ENCODE measurements around the gene MTERF2. TPM values are rescaled to one million over a fixed set of nuclear protein-coding genes. Genes with fewer than 3 reads are reported as not detected.

Gene MTERF2
- total and polyA plus RNA-seq, 2 experiments from 2014 or later, result 16.7 to 20.6 TPM

- Histone ChIP-seq H3K27me3 (no peaks in the 10 kb centered on the region), H3K4me1 (ENCODE audit: insufficient read depth) (no peaks in the 10 kb centered on the region), H3K9me2 (replicated peaks; ENCODE audit: insufficient read depth) (no peaks in the 10 kb centered on the region), H3K27ac (no peak overlapping the region), H3K9me3 (ENCODE audit: low read depth) (no peaks in the 10 kb centered on the region), H3K4me2 (no peak overlapping the region), H3K36me3 (replicated peaks; ENCODE audit: insufficient read depth, low read depth) (no peaks in the 10 kb centered on the region), H4K20me1 (ENCODE audit: insufficient read depth, poor library complexity, severe bottlenecking) (no peaks in the 10 kb centered on the region), H3K4me3 (no peak overlapping the region), H2AFZ (no peak overlapping the region), H3K79me2 (no peaks in the 10 kb centered on the region)
- TF ChIP-seq CTCF (IDR thresholded peaks at IDR 0.05; ENCODE audit: poor library complexity), result no peak
- no peak for DNase-seq (ENCODE audit: low spot score)
- 94% methylated on average over 4 of the region's 4 CpGs for WGBS (ENCODE audit: low lambda C conversion rate, missing lambda C conversion rate)
Observed at GRCh38 chr12:107017042-107017441, 30.1 kb upstream of the MTERF2 start.

- Histone ChIP-seq H3K9me3 (ENCODE audit: low read depth) (no peaks in the 10 kb centered on the region), H4K20me1 (ENCODE audit: insufficient read depth, poor library complexity, severe bottlenecking) (no peaks in the 10 kb centered on the region), H3K36me3 (replicated peaks; ENCODE audit: insufficient read depth, low read depth) (no peaks in the 10 kb centered on the region), H3K4me2 (no peak overlapping the region), H3K27me3 (no peaks in the 10 kb centered on the region), H3K79me2 (no peaks in the 10 kb centered on the region), H3K4me1 (ENCODE audit: insufficient read depth) (no peaks in the 10 kb centered on the region), H3K27ac (no peak overlapping the region), H2AFZ (no peak overlapping the region), H3K4me3 (no peak overlapping the region), H3K9me2 (replicated peaks; ENCODE audit: insufficient read depth) (no peaks in the 10 kb centered on the region)
- peak; percentile 44 for DNase-seq (ENCODE audit: low spot score)
- TF ChIP-seq CTCF (IDR thresholded peaks at IDR 0.05; ENCODE audit: poor library complexity) (peak; percentile 26), EZH2 (IDR thresholded peaks at IDR 0.05; ENCODE audit: borderline replicate concordance) (no peak), EZH2phosphoT487 (IDR thresholded peaks at IDR 0.05; ENCODE audit: low read depth, severe bottlenecking, unreplicated experiment) (no peak)
- 93% methylated on average over 3 of the region's 3 CpGs for WGBS (ENCODE audit: low lambda C conversion rate, missing lambda C conversion rate)
Observed at GRCh38 chr12:107014055-107014454, 27.1 kb upstream of the MTERF2 start.

GRCh38 chr12:107012736-107013425 is 25.9 kb upstream of the MTERF2 start:
- Histone ChIP-seq H3K4me1 (ENCODE audit: insufficient read depth) (no peaks in the 10 kb centered on the region), H3K4me2 (no peak overlapping the region), H3K9me3 (ENCODE audit: low read depth) (no peaks in the 10 kb centered on the region), H3K4me3 (no peak overlapping the region), H3K27me3 (no peaks in the 10 kb centered on the region), H3K27ac (no peak overlapping the region), H3K36me3 (replicated peaks; ENCODE audit: insufficient read depth, low read depth) (no peaks in the 10 kb centered on the region), H2AFZ (no peak overlapping the region), H3K9me2 (replicated peaks; ENCODE audit: insufficient read depth) (no peaks in the 10 kb centered on the region), H3K79me2 (no peaks in the 10 kb centered on the region), H4K20me1 (ENCODE audit: insufficient read depth, poor library complexity, severe bottlenecking) (no peaks in the 10 kb centered on the region)
- no peak for TF ChIP-seq CTCF (IDR thresholded peaks at IDR 0.05; ENCODE audit: poor library complexity)
- no peak for TF ChIP-seq EZH2 (IDR thresholded peaks at IDR 0.05; ENCODE audit: borderline replicate concordance)
- TF ChIP-seq EZH2phosphoT487 (IDR thresholded peaks at IDR 0.05; ENCODE audit: low read depth, severe bottlenecking, unreplicated experiment), result no peak
- 100% methylated on average over 1 of the region's 1 CpG for WGBS (ENCODE audit: low lambda C conversion rate, missing lambda C conversion rate)
- DNase-seq (ENCODE audit: low spot score), result no peak
